Sigmoid colon (tissue), 4 donors: ENCODE results near the gene ATXN1.

ENCODE experiments used
- EP300 ChIP-seq, 4 donors: sonication (generic); formaldehyde crosslinking; IDR thresholded peaks; one replicate each; pipeline ENCODE4 v1.6.1; 2017; ENCODE audit warnings: antibody characterized with exemption in 4 of 4
- TF ChIP-seq, protein P1 (sequence below), 4 experiments: fragments of 450-650 bp in 3 of 4; fragments of 200-600 bp in 1 of 4; IDR thresholded peaks; one replicate each; pipeline ENCODE4 v1.5.1; 2016 to 2019; ENCODE audit warnings: antibody characterized with exemption in 4 of 4, mild to moderate bottlenecking in 3 of 4, moderate library complexity in 2 of 4

DNA sequence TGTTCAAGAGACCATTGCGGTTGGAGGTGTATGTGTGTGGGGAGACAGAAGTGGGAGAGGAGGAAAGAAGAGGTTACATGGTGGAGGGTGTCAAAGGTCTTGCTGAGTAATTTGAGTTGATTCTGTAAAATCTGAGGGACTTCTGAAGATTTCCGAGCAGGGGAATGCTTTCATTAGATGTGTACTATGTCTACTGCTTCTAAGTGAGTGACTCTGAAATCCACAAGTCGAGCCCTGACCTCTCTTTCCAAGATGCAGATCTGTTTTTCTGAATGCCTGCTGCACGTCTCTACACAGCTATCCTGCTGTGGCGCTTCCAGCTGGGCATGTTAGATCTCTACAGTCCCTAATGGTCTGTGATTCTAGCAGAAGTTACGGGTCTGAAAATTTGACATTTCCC is 209.8 kb downstream of the ATXN1 start:
- no peak for TF ChIP-seq EP300 (IDR thresholded peaks at IDR 0.05)
- TF ChIP-seq, protein P1, sequence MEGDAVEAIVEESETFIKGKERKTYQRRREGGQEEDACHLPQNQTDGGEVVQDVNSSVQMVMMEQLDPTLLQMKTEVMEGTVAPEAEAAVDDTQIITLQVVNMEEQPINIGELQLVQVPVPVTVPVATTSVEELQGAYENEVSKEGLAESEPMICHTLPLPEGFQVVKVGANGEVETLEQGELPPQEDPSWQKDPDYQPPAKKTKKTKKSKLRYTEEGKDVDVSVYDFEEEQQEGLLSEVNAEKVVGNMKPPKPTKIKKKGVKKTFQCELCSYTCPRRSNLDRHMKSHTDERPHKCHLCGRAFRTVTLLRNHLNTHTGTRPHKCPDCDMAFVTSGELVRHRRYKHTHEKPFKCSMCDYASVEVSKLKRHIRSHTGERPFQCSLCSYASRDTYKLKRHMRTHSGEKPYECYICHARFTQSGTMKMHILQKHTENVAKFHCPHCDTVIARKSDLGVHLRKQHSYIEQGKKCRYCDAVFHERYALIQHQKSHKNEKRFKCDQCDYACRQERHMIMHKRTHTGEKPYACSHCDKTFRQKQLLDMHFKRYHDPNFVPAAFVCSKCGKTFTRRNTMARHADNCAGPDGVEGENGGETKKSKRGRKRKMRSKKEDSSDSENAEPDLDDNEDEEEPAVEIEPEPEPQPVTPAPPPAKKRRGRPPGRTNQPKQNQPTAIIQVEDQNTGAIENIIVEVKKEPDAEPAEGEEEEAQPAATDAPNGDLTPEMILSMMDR (IDR thresholded peaks at IDR 0.05), result no peak
